CD14-positive monocyte (primary cell): ENCODE measurements around the gene GPSM3. TPM values are rescaled to one million over a fixed set of nuclear protein-coding genes. Genes with fewer than 3 reads are reported as not detected.

Experiments used
- DNase-seq, 3 donors: peaks; one replicate each; pipeline ENCODE4 v3.0.0-alpha.2; 2011 to 2022
- H2AFZ ChIP-seq: 2 replicates; pipeline ENCODE4 v1.6.0; 2012; ENCODE audit warnings: mild to moderate bottlenecking, low read depth, low read length, inconsistent platforms; ENCODE audit not compliant: insufficient read depth, poor library complexity, severe bottlenecking
- H3K27ac ChIP-seq, 2 donors: 1 replicate in 1 of 2; 2 replicates in 1 of 2; pipeline ENCODE4 v1.5.1; 2012 to 2013; ENCODE audit warnings: low read length in 2 of 2, control low read depth in 1 of 2, inconsistent platforms in 1 of 2, low read depth in 1 of 2, mild to moderate bottlenecking in 1 of 2
- H3K27me3 ChIP-seq, 2 donors: one replicate each; pipeline versions ENCODE4 v1.6.0 to v1.6.1; 2011 to 2013; ENCODE audit warnings: low read length in 2 of 2; ENCODE audit not compliant: control insufficient read depth in 2 of 2, insufficient read depth in 2 of 2
- H3K36me3 ChIP-seq, 2 donors: replicated peaks in 1 of 2; 1 replicate in 1 of 2; 2 replicates in 1 of 2; pipeline versions ENCODE4 v1.5.1 to v1.6.1; 2012 to 2013; ENCODE audit warnings: low read length in 2 of 2, control low read depth in 1 of 2, inconsistent platforms in 1 of 2, mild to moderate bottlenecking in 1 of 2; ENCODE audit not compliant: insufficient read depth in 2 of 2, control insufficient read depth in 1 of 2
- H3K4me1 ChIP-seq, 2 donors: 1 replicate in 1 of 2; 2 replicates in 1 of 2; pipeline versions ENCODE4 v1.5.1 to v1.6.1; 2012 to 2013; ENCODE audit warnings: low read length in 2 of 2, control low read depth in 1 of 2, inconsistent platforms in 1 of 2, mild to moderate bottlenecking in 1 of 2, moderate library complexity in 1 of 2; ENCODE audit not compliant: insufficient read depth in 2 of 2, control insufficient read depth in 1 of 2
- H3K4me2 ChIP-seq: replicated peaks from 2 replicates; pipeline ENCODE3; 2012; ENCODE audit warnings: low read length, moderate library complexity, mild to moderate bottlenecking; ENCODE audit not compliant: poor library complexity, severe bottlenecking; ENCODE audit errors: extremely low read depth
- H3K4me3 ChIP-seq, 3 experiments: fragments of 200-600 bp in 1 of 3; sonication (generic) in 1 of 3; replicated peaks in 1 of 3; 1 replicate in 2 of 3; 2 replicates in 1 of 3; pipeline ENCODE4 v1.5.1; 2011 to 2013; ENCODE audit warnings: low read length in 3 of 3, mild to moderate bottlenecking in 3 of 3, control low read depth in 2 of 3, low read depth in 2 of 3, inconsistent platforms in 1 of 3, moderate library complexity in 1 of 3
- H3K79me2 ChIP-seq: 2 replicates; pipeline ENCODE4 v1.6.0; 2012; ENCODE audit warnings: mild to moderate bottlenecking, control low read depth, inconsistent platforms, low read length, moderate library complexity; ENCODE audit not compliant: insufficient read depth
- H3K9ac ChIP-seq: 2 replicates; pipeline ENCODE4 v1.6.0; 2017; ENCODE audit warnings: low read length, mild to moderate bottlenecking; ENCODE audit not compliant: insufficient read depth, poor library complexity, severe bottlenecking
- H3K9me3 ChIP-seq, 2 donors: replicated peaks in 1 of 2; 1 replicate in 1 of 2; 2 replicates in 1 of 2; pipeline versions ENCODE4 v1.5.1 to v1.6.1; 2012 to 2013; ENCODE audit warnings: low read length in 2 of 2, control low read depth in 1 of 2; ENCODE audit not compliant: control insufficient read depth in 1 of 2, insufficient read depth in 1 of 2
- H4K20me1 ChIP-seq: 2 replicates; pipeline ENCODE4 v1.6.0; 2012; ENCODE audit warnings: mild to moderate bottlenecking, low read length, control low read depth, moderate library complexity; ENCODE audit not compliant: insufficient read depth
- H3K27ac Mint-ChIP-seq, 7 donors: one replicate each; pipeline ENCODE4 v1.8.0; 2020; ENCODE audit warnings: mild to moderate bottlenecking in 7 of 7, mixed read lengths in 7 of 7, moderate library complexity in 6 of 7, inconsistent platforms in 2 of 7
- H3K27me3 Mint-ChIP-seq, 3 donors: one replicate each; pipeline ENCODE4 v1.8.0; 2021 to 2022; ENCODE audit warnings: low read depth in 3 of 3, mild to moderate bottlenecking in 3 of 3, mixed read lengths in 3 of 3, moderate library complexity in 3 of 3, inconsistent platforms in 1 of 3
- H3K36me3 Mint-ChIP-seq, 2 donors: one replicate each; pipeline ENCODE4 v1.8.0; 2020; ENCODE audit warnings: mixed read lengths in 2 of 2, inconsistent platforms in 1 of 2, mild to moderate bottlenecking in 1 of 2
- H3K4me1 Mint-ChIP-seq: one replicate; pipeline ENCODE4 v1.8.0; 2020; ENCODE audit warnings: mild to moderate bottlenecking, mixed read lengths
- H3K4me3 Mint-ChIP-seq, 2 donors: one replicate each; pipeline ENCODE4 v1.8.0; 2020; ENCODE audit warnings: mild to moderate bottlenecking in 2 of 2, mixed read lengths in 2 of 2, moderate library complexity in 1 of 2
- H3K9me3 Mint-ChIP-seq, 7 donors: one replicate each; pipeline ENCODE4 v1.8.0; 2020 to 2022; ENCODE audit warnings: mixed read lengths in 7 of 7, mild to moderate bottlenecking in 6 of 7, moderate library complexity in 6 of 7, inconsistent platforms in 2 of 7
- CTCF ChIP-seq: fragments of 200-600 bp; IDR thresholded peaks from one replicate; pipeline ENCODE4 v1.8.0; 2022; ENCODE audit warnings: antibody characterized with exemption, mild to moderate bottlenecking
- WGBS: methylation state at CpG from one replicate; pipeline ENCODE4 v1.1.5; 2013; ENCODE audit warnings: missing lambda C conversion rate; ENCODE audit not compliant: insufficient coverage; 5-methylcytosine and 5-hydroxymethylcytosine counted together
- intact Hi-C, 2 donors: fragments of 100-400 bp; cut with micrococcal nuclease; formaldehyde crosslinking; loops; one replicate each; pipeline versions ENCODE4 v1.15.0 to v1.15.1; 2023
- polyA plus RNA-seq, 3 donors: library from polyadenylated mRNA; depleted of rRNA in 1 of 3; unstranded in 2 of 3; stranded (reverse) in 1 of 3; fragments of 300-500 nt in 2 of 3; fragments of >200 nt in 1 of 3; fragmentation: Illumina TruSeq in 2 of 3; gene quantifications; 1 replicate in 2 of 3; 2 replicates in 1 of 3; pipeline ENCODE4 v1.2.3, GENCODE V29; 2012 to 2021

GPSM3 gene
- polyA plus RNA-seq, 3 donors, result 86.1 to 340 (median 101) TPM

- Mint-ChIP-seq H3K4me1 (peaks cover 76% of the 10 kb centered on the region), H3K27ac (peak within 1 kb of the TSS; percentile 40 to 92 (median 69)), H3K27me3 (peaks cover 0 to 4% (median 2%) of the 10 kb centered on the region in 3 donors), H3K4me3 (no peak within 1 kb of the TSS), H3K9me3 (no peaks in the 10 kb centered on the region), H3K36me3 (peaks cover 66 to 82% of the 10 kb centered on the region in 2 donors)
- H3K27ac ChIP-seq, result peak within 1 kb of the TSS; percentile 11 to 62
- no peak for DNase-seq
- WGBS, result 96% methylated on average over 3 of the region's 6 CpGs
- TF ChIP-seq CTCF, result no peak
- H2AFZ ChIP-seq, result no peak within 1 kb of the TSS
- intact Hi-C loops, result no loop called here
- no peaks in the 10 kb centered on the region for H3K27me3 ChIP-seq
- no peak within 1 kb of the TSS for H3K4me3 ChIP-seq
- H3K4me2 ChIP-seq, result no peak within 1 kb of the TSS
- peaks cover 66% of the 10 kb centered on the region for H3K79me2 ChIP-seq
- H3K9me3 ChIP-seq, result no peaks in the 10 kb centered on the region
- H3K4me1 ChIP-seq, result peaks cover 59 to 65% of the 10 kb centered on the region in 2 donors
- H3K9ac ChIP-seq, result no peak within 1 kb of the TSS
- peaks cover 57 to 77% of the 10 kb centered on the region in 2 donors for H3K36me3 ChIP-seq
- H4K20me1 ChIP-seq, result peaks cover 7% of the 10 kb centered on the region
Observed at GRCh38 chr6:32184084-32184640, 8.3 kb downstream of the GPSM3 start, which contains the start of gene AGER. TSS of gene AGER (minus strand) at chr6:32184253. CDS start at chr6:32184222, 31 bp downstream.

DNA sequence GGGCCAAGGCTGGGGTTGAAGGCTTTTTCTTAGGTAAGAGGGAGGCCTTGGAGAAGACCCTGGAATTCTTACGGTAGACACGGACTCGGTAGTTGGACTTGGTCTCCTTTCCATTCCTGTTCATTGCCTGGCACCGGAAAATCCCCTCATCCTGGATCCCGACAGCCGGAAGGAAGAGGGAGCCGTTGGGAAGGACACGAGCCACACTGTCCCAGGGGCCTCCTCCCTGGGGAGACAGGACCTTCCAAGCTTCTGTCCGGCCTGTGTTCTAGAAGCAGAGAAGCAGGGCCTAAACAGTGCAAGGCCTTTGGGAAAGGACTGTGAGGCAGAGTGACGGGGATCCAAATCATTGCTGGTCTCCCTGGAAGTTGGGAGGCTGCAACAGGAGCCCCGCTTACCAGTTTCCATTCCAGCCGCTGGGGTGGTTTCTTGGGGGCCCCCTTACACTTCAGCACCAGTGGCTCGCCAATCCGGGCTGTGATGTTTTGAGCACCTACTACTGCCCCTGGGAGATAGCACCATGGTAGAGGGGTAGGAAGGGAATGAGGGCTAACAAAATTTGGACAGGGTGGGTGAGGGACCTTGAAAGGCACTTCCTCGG, 8.9 kb downstream of the GPSM3 start:
- intact Hi-C loops, result no loop called here
- Histone ChIP-seq H3K4me1 (peaks cover 59 to 65% of the 10 kb centered on the region in 2 donors), H4K20me1 (peaks cover 7% of the 10 kb centered on the region), H3K79me2 (peaks cover 66% of the 10 kb centered on the region), H3K9me3 (no peaks in the 10 kb centered on the region), H3K36me3 (peaks cover 57 to 76% of the 10 kb centered on the region in 2 donors), H3K9ac (no peak overlapping the region), H3K4me3 (no peak overlapping the region), H3K4me2 (no peak overlapping the region), H3K27me3 (no peaks in the 10 kb centered on the region), H2AFZ (no peak overlapping the region), H3K27ac (peak overlapping the region; percentile 11 to 62)
- Mint-ChIP-seq H3K4me1 (peaks cover 76% of the 10 kb centered on the region), H3K36me3 (peaks cover 62 to 77% of the 10 kb centered on the region in 2 donors), H3K9me3 (no peaks in the 10 kb centered on the region), H3K27ac (peak overlapping the region in 6 of 7 donors; percentile 20 to 78 (median 62)), H3K27me3 (peaks cover 0 to 3% (median 2%) of the 10 kb centered on the region in 3 donors), H3K4me3 (no peak overlapping the region)
- TF ChIP-seq CTCF, result no peak
- DNase-seq, result no peak
- 96% methylated on average over 14 of the region's 15 CpGs for WGBS
